ENCODE data around the gene SEPTIN1. TPM values are rescaled to one million over a fixed set of nuclear protein-coding genes. Genes with fewer than 3 reads are reported as not detected.

SEPTIN1 gene
- total RNA-seq, 1 experiment from 2014 or later, result 1.4 TPM

DNA sequence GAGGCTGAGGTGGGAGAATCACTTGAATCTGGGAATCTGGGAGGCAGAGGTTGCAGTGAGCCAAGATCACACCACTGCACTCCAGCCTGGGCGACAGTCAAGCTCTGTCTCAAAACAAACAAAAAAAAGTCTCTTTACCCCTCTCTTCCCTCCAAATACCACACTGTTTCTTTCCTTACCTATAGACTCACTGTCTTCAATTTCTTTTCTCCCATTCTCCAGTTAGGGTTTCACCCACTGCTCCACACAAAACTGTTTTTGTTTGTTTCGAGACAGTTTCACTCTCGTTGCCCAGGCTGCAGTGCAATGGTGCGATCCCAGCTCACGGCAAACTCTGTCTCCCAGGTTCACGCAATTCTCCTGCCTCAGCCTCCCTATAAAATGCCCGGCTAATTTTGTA lies 21.2 kb downstream of the SEPTIN1 start:
- Histone ChIP-seq H3K4ac (ENCODE audit: low read depth, low read length) (no peak overlapping the region), H4K8ac (replicated peaks; ENCODE audit: insufficient read length, low read depth, low read length) (no peak overlapping the region), H3K27me3 (ENCODE audit: insufficient read depth, low read length) (no peaks in the 10 kb centered on the region), H3T11ph (ENCODE audit: low read length) (no peak overlapping the region), H2AK5ac (ENCODE audit: insufficient read length, low read length) (no peak overlapping the region), H2BK20ac (ENCODE audit: low read depth, low read length, poor library complexity, severe bottlenecking) (no peak overlapping the region), H2BK5ac (ENCODE audit: insufficient read length, low read length) (no peak overlapping the region), H2BK12ac (ENCODE audit: insufficient read length, low read depth, low read length) (no peak overlapping the region), H3K18ac (ENCODE audit: insufficient read length, low read depth, low read length) (no peak overlapping the region), H4K5ac (ENCODE audit: insufficient read length, low read depth, low read length) (no peak overlapping the region), H3K4me2 (ENCODE audit: insufficient read depth, insufficient read length, low read length) (no peak overlapping the region), H3K23ac (ENCODE audit: insufficient read length, low read depth, low read length) (no peak overlapping the region), H3K9me3 (ENCODE audit: control insufficient read depth, low read depth, low read length) (no peaks in the 10 kb centered on the region), H3K79me1 (ENCODE audit: insufficient read depth, low read depth, low read length, poor library complexity, severe bottlenecking) (no peaks in the 10 kb centered on the region), H2BK120ac (ENCODE audit: low read depth, low read length, poor library complexity, severe bottlenecking) (no peak overlapping the region), H3K9ac (ENCODE audit: extremely low read depth, insufficient read length, low read length) (no peak overlapping the region), H3K14ac (ENCODE audit: insufficient read depth, low read length) (no peak overlapping the region), H4K91ac (ENCODE audit: insufficient read length, low read depth, low read length) (no peak overlapping the region), H2BK15ac (ENCODE audit: low read depth, low read length) (no peak overlapping the region), H3K23me2 (ENCODE audit: insufficient read length, low read depth, low read length, poor library complexity, severe bottlenecking) (no peaks in the 10 kb centered on the region), H3K4me1 (ENCODE audit: insufficient read depth, low read length) (no peaks in the 10 kb centered on the region), H3K79me2 (ENCODE audit: insufficient read depth, low read length) (no peaks in the 10 kb centered on the region), H3K56ac (ENCODE audit: insufficient read length, low read depth, low read length) (no peak overlapping the region), H2AFZ (ENCODE audit: low read length) (no peak overlapping the region), H3K27ac (ENCODE audit: insufficient read length, low read depth, low read length) (no peak overlapping the region), H4K20me1 (ENCODE audit: control insufficient read depth, insufficient read depth, insufficient read length) (no peaks in the 10 kb centered on the region)
- peaks cover 13 to 24% of the 10 kb centered on the region in 2 experiments for H3K4me1 Mint-ChIP-seq
- peak overlapping the region in 2 of 3 experiments; percentile 7 to 77; a peak in 2 of 7 replicates for H3K27ac Mint-ChIP-seq
- TF ChIP-seq, protein P1, sequence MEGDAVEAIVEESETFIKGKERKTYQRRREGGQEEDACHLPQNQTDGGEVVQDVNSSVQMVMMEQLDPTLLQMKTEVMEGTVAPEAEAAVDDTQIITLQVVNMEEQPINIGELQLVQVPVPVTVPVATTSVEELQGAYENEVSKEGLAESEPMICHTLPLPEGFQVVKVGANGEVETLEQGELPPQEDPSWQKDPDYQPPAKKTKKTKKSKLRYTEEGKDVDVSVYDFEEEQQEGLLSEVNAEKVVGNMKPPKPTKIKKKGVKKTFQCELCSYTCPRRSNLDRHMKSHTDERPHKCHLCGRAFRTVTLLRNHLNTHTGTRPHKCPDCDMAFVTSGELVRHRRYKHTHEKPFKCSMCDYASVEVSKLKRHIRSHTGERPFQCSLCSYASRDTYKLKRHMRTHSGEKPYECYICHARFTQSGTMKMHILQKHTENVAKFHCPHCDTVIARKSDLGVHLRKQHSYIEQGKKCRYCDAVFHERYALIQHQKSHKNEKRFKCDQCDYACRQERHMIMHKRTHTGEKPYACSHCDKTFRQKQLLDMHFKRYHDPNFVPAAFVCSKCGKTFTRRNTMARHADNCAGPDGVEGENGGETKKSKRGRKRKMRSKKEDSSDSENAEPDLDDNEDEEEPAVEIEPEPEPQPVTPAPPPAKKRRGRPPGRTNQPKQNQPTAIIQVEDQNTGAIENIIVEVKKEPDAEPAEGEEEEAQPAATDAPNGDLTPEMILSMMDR (conservative IDR thresholded peaks at IDR 0.05), result no peak
- H3K9me3 Mint-ChIP-seq, result 0 out of 5 replicates have a peak, but pooled peaks cover 0 to 2% of the 10 kb centered on the region in 2 experiments
- H3K27me3 Mint-ChIP-seq (ENCODE audit: low read depth), result no peaks in the 10 kb centered on the region
- no peak for DNase-seq
- WGBS (ENCODE audit: extremely low coverage, insufficient read length, low lambda C conversion rate), result no CpG with 5 or more reads among the region's 7 CpGs
- no peak overlapping the region for H3K4me3 Mint-ChIP-seq
- H3K36me3 Mint-ChIP-seq (ENCODE audit: insufficient read depth in 1 of 3, low read depth in 3 of 3), result peaks cover 16 to 55% (median 46%) of the 10 kb centered on the region in 3 experiments
